Measurements from ENCODE around the gene PPOX. TPM values are rescaled to one million over a fixed set of nuclear protein-coding genes. Genes with fewer than 3 reads are reported as not detected.

Gene PPOX
- total RNA-seq, 5 donors from 2014 or later (not counting 1 experiment from before 2014, with no cell fraction given): 38.3 to 85.4 (median 69.2) TPM

- Mint-ChIP-seq H3K4me1 (peaks cover 45 to 50% (median 47%) of the 10 kb centered on the region in 3 donors), H3K9me3 (no peaks in the 10 kb centered on the region), H3K27ac (peak within 1 kb of the TSS; percentile 90 to 94), H3K36me3 (peaks cover 13% of the 10 kb centered on the region), H3K4me3 (no peak within 1 kb of the TSS), H3K27me3 (no peaks in the 10 kb centered on the region)
- WGBS (ENCODE audit: insufficient coverage): under 1% methylated on average over 56 of the region's 68 CpGs
- Histone ChIP-seq H3K4me3 (ENCODE audit: control insufficient read depth in 1 of 2, extremely low read depth in 1 of 2, low read length in 1 of 2) (peak within 1 kb of the TSS; percentile 94 to 97), H3K36me3 (ENCODE audit: control insufficient read depth in 2 of 2, extremely low read depth in 1 of 2, insufficient read depth in 1 of 2, low read length in 1 of 2) (peaks cover 0 to 8% of the 10 kb centered on the region in 2 donors), H3K9me3 (no peaks in the 10 kb centered on the region), H3K27ac (ENCODE audit: low read length) (peak within 1 kb of the TSS; percentile 89), H3K27me3 (replicated peaks in 1 of 2; ENCODE audit: control insufficient read depth in 2 of 2, extremely low read depth in 1 of 2, insufficient read depth in 2 of 2, low read length in 1 of 2) (no peaks in the 10 kb centered on the region), H3K4me1 (ENCODE audit: control insufficient read depth in 1 of 2, extremely low read depth in 1 of 2, insufficient read depth in 2 of 2, low read length in 2 of 2) (peaks cover 34 to 38% of the 10 kb centered on the region in 2 experiments)
- DNase-seq (peak; percentile 78 to 94 (median 87)), ATAC-seq (replicated peaks in 1 of 4) (peak; percentile 94 to 96 (median 95))
- ChIA-PET POLR2A (interaction anchor here (0.6 to 2.5 kb wide), 12 partner anchors 12 to 112 kb away, joined by 3 to 18 read pairs (median 4); partner anchors contain the start of genes F11R (in 2 of the 2), NIT1 (in 1 of the 2), PFDN2 (in 1 of the 2) and TOMM40L (in 1 of the 2)), CTCF (interaction anchor here (0.6 to 2.0 kb wide), 12 partner anchors 11 to 93 kb away, joined by 3 to 11 read pairs (median 5); partner anchors contain the start of genes PPOX (in 2 of the 2), ARHGAP30 (in 1 of the 2), B4GALT3 (in 1 of the 2) and KLHDC9 (in 1 of the 2))
Measured at GRCh38 chr1:161132410-161133219, 33.6 kb upstream of the PPOX start, which contains the start of gene DEDD. DEDD (minus strand) TSS chr1:161132667; CDS start chr1:161124462, 8,205 bp downstream.

GRCh38 chr1:161133220-161133740 is 32.9 kb upstream of the PPOX start:
- DNase-seq (no peak), ATAC-seq (replicated peaks in 1 of 4) (peak in 2 of 4 experiments; percentile 1 to 2)
- Histone ChIP-seq H3K27me3 (replicated peaks in 1 of 2; ENCODE audit: control insufficient read depth in 2 of 2, extremely low read depth in 1 of 2, insufficient read depth in 2 of 2, low read length in 1 of 2) (no peaks in the 10 kb centered on the region), H3K9me3 (no peaks in the 10 kb centered on the region), H3K4me3 (ENCODE audit: control insufficient read depth in 1 of 2, extremely low read depth in 1 of 2, low read length in 1 of 2) (peak overlapping the region; percentile 94 to 97), H3K36me3 (ENCODE audit: control insufficient read depth in 2 of 2, extremely low read depth in 1 of 2, insufficient read depth in 1 of 2, low read length in 1 of 2) (peaks cover 0 to 3% of the 10 kb centered on the region in 2 donors), H3K27ac (ENCODE audit: low read length) (peak overlapping the region; percentile 89), H3K4me1 (ENCODE audit: control insufficient read depth in 1 of 2, extremely low read depth in 1 of 2, insufficient read depth in 2 of 2, low read length in 2 of 2) (peaks cover 33 to 34% of the 10 kb centered on the region in 2 experiments)
- H3K27me3 Mint-ChIP-seq: no peaks in the 10 kb centered on the region
- CTCF ChIA-PET: interaction anchor here (0.8 to 2.0 kb wide), 10 partner anchors 10 to 93 kb away, joined by 3 to 11 read pairs (median 6); partner anchors contain the start of genes PPOX (in 2 of the 2), ARHGAP30 (in 1 of the 2), B4GALT3 (in 1 of the 2) and NIT1 (in 1 of the 2)
- H3K9me3 Mint-ChIP-seq: no peaks in the 10 kb centered on the region
- WGBS (ENCODE audit: insufficient coverage): 8% methylated on average over 11 of the region's 11 CpGs
- no peak overlapping the region for H3K4me3 Mint-ChIP-seq
- peaks cover 38 to 45% (median 42%) of the 10 kb centered on the region in 3 donors for H3K4me1 Mint-ChIP-seq
- H3K27ac Mint-ChIP-seq: no peak overlapping the region
- POLR2A ChIA-PET: interaction anchor here (0.6 to 2.5 kb wide), 10 partner anchors 12 to 112 kb away, joined by 3 to 18 read pairs (median 6); partner anchors contain the start of genes F11R (in 2 of the 2), NIT1 (in 1 of the 2), PFDN2 (in 1 of the 2) and TOMM40L (in 1 of the 2)
- H3K36me3 Mint-ChIP-seq: peaks cover 9% of the 10 kb centered on the region

DNA sequence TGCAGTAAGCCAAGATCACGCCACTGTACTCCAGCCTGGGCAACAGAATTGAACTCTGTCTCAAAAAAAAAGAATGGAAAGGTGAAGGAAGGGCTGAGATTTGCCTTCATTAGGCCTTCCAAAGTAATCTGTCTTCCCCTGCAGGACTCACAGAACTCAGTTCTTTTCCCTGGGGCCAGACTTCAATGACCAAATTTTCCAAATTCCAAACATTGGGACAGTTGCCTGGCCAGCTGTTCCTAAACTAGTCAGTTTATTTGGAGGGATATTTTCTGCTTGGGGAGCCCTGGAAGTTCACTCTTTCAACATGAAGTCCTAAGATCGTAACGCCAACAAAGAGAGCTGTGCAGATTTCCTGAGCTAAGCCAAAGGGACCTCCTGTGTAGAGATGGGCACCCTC is 28.3 kb upstream of the PPOX start:
- no peak overlapping the region for H3K4me3 Mint-ChIP-seq
- H3K9me3 Mint-ChIP-seq: no peaks in the 10 kb centered on the region
- no peaks in the 10 kb centered on the region for H3K27me3 ChIP-seq (replicated peaks in 1 of 2; ENCODE audit: control insufficient read depth in 2 of 2, extremely low read depth in 1 of 2, insufficient read depth in 2 of 2, low read length in 1 of 2)
- no peak overlapping the region for H3K4me3 ChIP-seq (ENCODE audit: control insufficient read depth in 1 of 2, extremely low read depth in 1 of 2, low read length in 1 of 2)
- H3K9me3 ChIP-seq: no peaks in the 10 kb centered on the region
- H3K27ac ChIP-seq (ENCODE audit: low read length): no peak overlapping the region
- no peaks in the 10 kb centered on the region for H3K36me3 ChIP-seq (ENCODE audit: control insufficient read depth in 2 of 2, extremely low read depth in 1 of 2, insufficient read depth in 1 of 2, low read length in 1 of 2)
- peaks cover 0 to 11% (median 10%) of the 10 kb centered on the region in 3 donors for H3K4me1 Mint-ChIP-seq
- H3K27ac Mint-ChIP-seq: no peak overlapping the region
- peaks cover 4% of the 10 kb centered on the region for H3K36me3 Mint-ChIP-seq
- ATAC-seq (replicated peaks in 1 of 4): no peak
- no peak for DNase-seq
- H3K4me1 ChIP-seq (ENCODE audit: control insufficient read depth in 1 of 2, extremely low read depth in 1 of 2, insufficient read depth in 2 of 2, low read length in 2 of 2): peaks cover 10 to 14% of the 10 kb centered on the region in 2 experiments
- ChIA-PET CTCF (interaction anchor here in 1 of 2 donors (0.5 to 1.5 kb wide), 4 partner anchors 10 to 86 kb away, joined by 3 to 12 read pairs (median 4); no protein-coding TSS in a partner anchor), POLR2A (no interaction called here)
- 90% methylated on average over 2 of the region's 3 CpGs for WGBS (ENCODE audit: insufficient coverage)
- no peaks in the 10 kb centered on the region for H3K27me3 Mint-ChIP-seq

GRCh38 chr1:161138431-161138830 is 27.8 kb upstream of the PPOX start:
- Mint-ChIP-seq H3K9me3 (no peaks in the 10 kb centered on the region), H3K4me3 (no peak overlapping the region), H3K36me3 (peaks cover 4% of the 10 kb centered on the region), H3K27me3 (no peaks in the 10 kb centered on the region), H3K4me1 (peaks cover 0 to 11% (median 10%) of the 10 kb centered on the region in 3 donors), H3K27ac (peak overlapping the region; percentile 62)
- Histone ChIP-seq H3K4me3 (ENCODE audit: control insufficient read depth in 1 of 2, extremely low read depth in 1 of 2, low read length in 1 of 2) (no peak overlapping the region), H3K4me1 (ENCODE audit: control insufficient read depth in 1 of 2, extremely low read depth in 1 of 2, insufficient read depth in 2 of 2, low read length in 2 of 2) (peaks cover 9 to 10% of the 10 kb centered on the region in 2 experiments), H3K9me3 (no peaks in the 10 kb centered on the region), H3K27ac (ENCODE audit: low read length) (no peak overlapping the region), H3K36me3 (ENCODE audit: control insufficient read depth in 2 of 2, extremely low read depth in 1 of 2, insufficient read depth in 1 of 2, low read length in 1 of 2) (no peaks in the 10 kb centered on the region), H3K27me3 (replicated peaks in 1 of 2; ENCODE audit: control insufficient read depth in 2 of 2, extremely low read depth in 1 of 2, insufficient read depth in 2 of 2, low read length in 1 of 2) (no peaks in the 10 kb centered on the region)
- POLR2A ChIA-PET: no interaction called here
- 100% methylated on average over 1 of the region's 1 CpG for WGBS (ENCODE audit: insufficient coverage)
- CTCF ChIA-PET: interaction anchor here (0.5 to 1.5 kb wide), 5 partner anchors 11 to 86 kb away, joined by 3 to 12 read pairs (median 3); partner anchors contain the start of gene ADAMTS4 (in 1 of the 2)
- DNase-seq (no peak), ATAC-seq (replicated peaks in 1 of 4) (no peak)

DNA sequence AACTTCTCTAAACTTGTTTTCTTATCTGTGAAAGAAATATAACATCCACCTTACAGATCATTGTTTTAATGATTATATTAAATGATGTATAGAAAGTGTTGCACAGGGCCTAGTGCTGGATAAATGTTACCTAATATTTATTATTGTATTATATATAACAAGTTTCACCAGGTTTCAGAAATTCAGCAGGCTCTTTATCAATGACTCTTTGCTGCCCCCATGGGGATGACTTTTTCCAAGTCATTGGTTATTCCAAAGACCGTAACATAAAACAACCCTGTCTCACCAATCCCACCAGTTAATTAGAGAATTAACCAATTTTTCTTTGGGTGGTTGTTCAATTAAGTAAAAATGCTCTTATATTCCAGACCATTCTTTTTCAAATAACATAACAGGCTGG is 26.5 kb upstream of the PPOX start:
- no CpG with 5 or more reads among the region's 1 CpG for WGBS (ENCODE audit: insufficient coverage)
- Mint-ChIP-seq H3K9me3 (no peaks in the 10 kb centered on the region), H3K27me3 (no peaks in the 10 kb centered on the region), H3K4me1 (peaks cover 0 to 10% (median 9%) of the 10 kb centered on the region in 3 donors), H3K4me3 (no peak overlapping the region), H3K27ac (no peak overlapping the region), H3K36me3 (peaks cover 4% of the 10 kb centered on the region)
- Histone ChIP-seq H3K27me3 (replicated peaks in 1 of 2; ENCODE audit: control insufficient read depth in 2 of 2, extremely low read depth in 1 of 2, insufficient read depth in 2 of 2, low read length in 1 of 2) (no peaks in the 10 kb centered on the region), H3K36me3 (ENCODE audit: control insufficient read depth in 2 of 2, extremely low read depth in 1 of 2, insufficient read depth in 1 of 2, low read length in 1 of 2) (no peaks in the 10 kb centered on the region), H3K4me1 (ENCODE audit: control insufficient read depth in 1 of 2, extremely low read depth in 1 of 2, insufficient read depth in 2 of 2, low read length in 2 of 2) (peaks cover 0 to 5% of the 10 kb centered on the region in 2 experiments), H3K27ac (ENCODE audit: low read length) (no peak overlapping the region), H3K4me3 (ENCODE audit: control insufficient read depth in 1 of 2, extremely low read depth in 1 of 2, low read length in 1 of 2) (no peak overlapping the region), H3K9me3 (no peaks in the 10 kb centered on the region)
- peak in 1 of 4 experiments; percentile 40 for ATAC-seq (replicated peaks in 1 of 4)
- ChIA-PET CTCF (interaction anchor here in 1 of 2 donors (1.0 to 1.5 kb wide), 3 partner anchors 59 to 142 kb away, joined by 3 to 4 read pairs (median 4); partner anchors contain the start of gene ADAMTS4), POLR2A (no interaction called here)
- DNase-seq: peak in 18 of 35 experiments; percentile 22 to 69 (median 36)
